ENCODE results near the gene RIMBP2.

DNA sequence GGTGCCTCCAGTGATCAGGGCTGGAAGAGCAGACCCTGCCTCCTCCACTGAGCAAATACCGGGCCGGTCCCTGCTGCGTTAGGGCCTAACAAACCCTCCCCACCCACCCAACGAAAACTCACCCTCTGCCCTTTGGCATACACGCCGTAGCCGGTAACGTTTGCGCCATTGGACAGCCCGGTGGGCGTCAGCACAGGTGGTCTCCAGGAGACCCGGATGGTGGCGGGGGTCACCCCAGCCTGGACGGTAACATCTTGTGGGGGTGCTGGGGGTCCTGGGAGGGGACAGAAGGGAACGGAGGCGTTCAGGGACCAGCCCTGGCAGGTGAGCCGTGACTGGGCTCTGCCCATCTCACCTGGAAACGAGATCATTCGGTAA, 277.9 kb downstream of the RIMBP2 start:
- TF ChIP-seq, protein P1, sequence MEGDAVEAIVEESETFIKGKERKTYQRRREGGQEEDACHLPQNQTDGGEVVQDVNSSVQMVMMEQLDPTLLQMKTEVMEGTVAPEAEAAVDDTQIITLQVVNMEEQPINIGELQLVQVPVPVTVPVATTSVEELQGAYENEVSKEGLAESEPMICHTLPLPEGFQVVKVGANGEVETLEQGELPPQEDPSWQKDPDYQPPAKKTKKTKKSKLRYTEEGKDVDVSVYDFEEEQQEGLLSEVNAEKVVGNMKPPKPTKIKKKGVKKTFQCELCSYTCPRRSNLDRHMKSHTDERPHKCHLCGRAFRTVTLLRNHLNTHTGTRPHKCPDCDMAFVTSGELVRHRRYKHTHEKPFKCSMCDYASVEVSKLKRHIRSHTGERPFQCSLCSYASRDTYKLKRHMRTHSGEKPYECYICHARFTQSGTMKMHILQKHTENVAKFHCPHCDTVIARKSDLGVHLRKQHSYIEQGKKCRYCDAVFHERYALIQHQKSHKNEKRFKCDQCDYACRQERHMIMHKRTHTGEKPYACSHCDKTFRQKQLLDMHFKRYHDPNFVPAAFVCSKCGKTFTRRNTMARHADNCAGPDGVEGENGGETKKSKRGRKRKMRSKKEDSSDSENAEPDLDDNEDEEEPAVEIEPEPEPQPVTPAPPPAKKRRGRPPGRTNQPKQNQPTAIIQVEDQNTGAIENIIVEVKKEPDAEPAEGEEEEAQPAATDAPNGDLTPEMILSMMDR (IDR thresholded peaks at IDR 0.05; ENCODE audit: insufficient read depth, low read length): no peak
- no peak for TF ChIP-seq SPI1 (IDR thresholded peaks at IDR 0.05; ENCODE audit: borderline replicate concordance, low read depth)
- no peak for TF ChIP-seq GABPA (IDR thresholded peaks at IDR 0.05; ENCODE audit: low read depth)
- TF ChIP-seq POLR2AphosphoS5 (IDR thresholded peaks at IDR 0.05; ENCODE audit: low read depth): no peak
- TF ChIP-seq, protein P2, sequence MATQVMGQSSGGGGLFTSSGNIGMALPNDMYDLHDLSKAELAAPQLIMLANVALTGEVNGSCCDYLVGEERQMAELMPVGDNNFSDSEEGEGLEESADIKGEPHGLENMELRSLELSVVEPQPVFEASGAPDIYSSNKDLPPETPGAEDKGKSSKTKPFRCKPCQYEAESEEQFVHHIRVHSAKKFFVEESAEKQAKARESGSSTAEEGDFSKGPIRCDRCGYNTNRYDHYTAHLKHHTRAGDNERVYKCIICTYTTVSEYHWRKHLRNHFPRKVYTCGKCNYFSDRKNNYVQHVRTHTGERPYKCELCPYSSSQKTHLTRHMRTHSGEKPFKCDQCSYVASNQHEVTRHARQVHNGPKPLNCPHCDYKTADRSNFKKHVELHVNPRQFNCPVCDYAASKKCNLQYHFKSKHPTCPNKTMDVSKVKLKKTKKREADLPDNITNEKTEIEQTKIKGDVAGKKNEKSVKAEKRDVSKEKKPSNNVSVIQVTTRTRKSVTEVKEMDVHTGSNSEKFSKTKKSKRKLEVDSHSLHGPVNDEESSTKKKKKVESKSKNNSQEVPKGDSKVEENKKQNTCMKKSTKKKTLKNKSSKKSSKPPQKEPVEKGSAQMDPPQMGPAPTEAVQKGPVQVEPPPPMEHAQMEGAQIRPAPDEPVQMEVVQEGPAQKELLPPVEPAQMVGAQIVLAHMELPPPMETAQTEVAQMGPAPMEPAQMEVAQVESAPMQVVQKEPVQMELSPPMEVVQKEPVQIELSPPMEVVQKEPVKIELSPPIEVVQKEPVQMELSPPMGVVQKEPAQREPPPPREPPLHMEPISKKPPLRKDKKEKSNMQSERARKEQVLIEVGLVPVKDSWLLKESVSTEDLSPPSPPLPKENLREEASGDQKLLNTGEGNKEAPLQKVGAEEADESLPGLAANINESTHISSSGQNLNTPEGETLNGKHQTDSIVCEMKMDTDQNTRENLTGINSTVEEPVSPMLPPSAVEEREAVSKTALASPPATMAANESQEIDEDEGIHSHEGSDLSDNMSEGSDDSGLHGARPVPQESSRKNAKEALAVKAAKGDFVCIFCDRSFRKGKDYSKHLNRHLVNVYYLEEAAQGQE (IDR thresholded peaks at IDR 0.05; ENCODE audit: insufficient replicate concordance, low read depth): no peak

Data from HL-60 (cell line).